ENCODE measurements around the gene AFAP1. TPM values are rescaled to one million over a fixed set of nuclear protein-coding genes. Genes with fewer than 3 reads are reported as not detected.

The AFAP1 gene
- polyA plus RNA-seq, 3 donors, result not detected

GRCh38 chr4:7719354-7720174 lies 220.1 kb downstream of the AFAP1 start:
- peak; percentile 14 to 41 (median 32) for DNase-seq
- Histone ChIP-seq H2AFZ (ENCODE audit: insufficient read depth, low read depth, low read length, poor library complexity, severe bottlenecking) (no peak overlapping the region), H4K20me1 (ENCODE audit: insufficient read depth, low read length) (no peaks in the 10 kb centered on the region), H3K4me2 (replicated peaks; ENCODE audit: extremely low read depth, low read length, poor library complexity, severe bottlenecking) (no peak overlapping the region), H3K27me3 (ENCODE audit: control insufficient read depth in 2 of 2, insufficient read depth in 2 of 2, low read length in 2 of 2) (peaks cover 0 to 15% of the 10 kb centered on the region in 2 donors), H3K9me3 (replicated peaks in 1 of 2; ENCODE audit: control insufficient read depth in 1 of 2, insufficient read depth in 1 of 2, low read length in 2 of 2) (no peaks in the 10 kb centered on the region), H3K9ac (ENCODE audit: insufficient read depth, low read length, poor library complexity, severe bottlenecking) (no peak overlapping the region), H3K79me2 (ENCODE audit: insufficient read depth, low read length) (no peaks in the 10 kb centered on the region), H3K4me1 (ENCODE audit: control insufficient read depth in 1 of 2, insufficient read depth in 2 of 2, low read length in 2 of 2) (peaks cover 0 to 5% of the 10 kb centered on the region in 2 donors), H3K4me3 (replicated peaks in 1 of 3; ENCODE audit: low read depth in 2 of 3, low read length in 3 of 3) (no peak overlapping the region), H3K36me3 (replicated peaks in 1 of 2; ENCODE audit: control insufficient read depth in 1 of 2, insufficient read depth in 2 of 2, low read length in 2 of 2) (no peaks in the 10 kb centered on the region), H3K27ac (ENCODE audit: low read depth in 1 of 2, low read length in 2 of 2) (no peak overlapping the region)
- H3K4me3 Mint-ChIP-seq, result no peak overlapping the region
- H3K9me3 Mint-ChIP-seq, result peaks cover 2 to 8% (median 4%) of the 10 kb centered on the region in 7 donors
- H3K4me1 Mint-ChIP-seq, result peaks cover 14% of the 10 kb centered on the region
- no peaks in the 10 kb centered on the region for H3K36me3 Mint-ChIP-seq
- no peak overlapping the region for H3K27ac Mint-ChIP-seq
- peaks cover 7 to 25% (median 21%) of the 10 kb centered on the region in 3 donors for H3K27me3 Mint-ChIP-seq (ENCODE audit: low read depth in 3 of 3)
- 17% methylated on average over 23 of the region's 33 CpGs for WGBS (ENCODE audit: insufficient coverage)
- peak; percentile 91 for TF ChIP-seq CTCF (IDR thresholded peaks at IDR 0.05)
- intact Hi-C loops (cut with micrococcal nuclease), result loop anchor here (2.0 to 10.0 kb wide), 2 partner anchors 525 to 527 kb away; partner anchors contain the start of gene SORCS2 (in 2 of the 2)

- TF ChIP-seq CTCF (IDR thresholded peaks at IDR 0.05), result no peak
- H3K4me2 ChIP-seq (replicated peaks; ENCODE audit: extremely low read depth, low read length, poor library complexity, severe bottlenecking), result no peak overlapping the region
- Mint-ChIP-seq H3K4me3 (no peak overlapping the region), H3K27me3 (ENCODE audit: low read depth in 3 of 3) (peaks cover 10 to 19% (median 18%) of the 10 kb centered on the region in 3 donors), H3K9me3 (peaks cover 3 to 10% (median 7%) of the 10 kb centered on the region in 7 donors), H3K27ac (peak overlapping the region in 1 of 7 donors; percentile 31), H3K4me1 (peaks cover 14% of the 10 kb centered on the region), H3K36me3 (no peaks in the 10 kb centered on the region)
- no peak overlapping the region for H3K9ac ChIP-seq (ENCODE audit: insufficient read depth, low read length, poor library complexity, severe bottlenecking)
- peaks cover 0 to 15% of the 10 kb centered on the region in 2 donors for H3K27me3 ChIP-seq (ENCODE audit: control insufficient read depth in 2 of 2, insufficient read depth in 2 of 2, low read length in 2 of 2)
- H3K4me1 ChIP-seq (ENCODE audit: control insufficient read depth in 1 of 2, insufficient read depth in 2 of 2, low read length in 2 of 2), result peaks cover 0 to 5% of the 10 kb centered on the region in 2 donors
- H3K4me3 ChIP-seq (replicated peaks in 1 of 3; ENCODE audit: low read depth in 2 of 3, low read length in 3 of 3), result no peak overlapping the region
- no peaks in the 10 kb centered on the region for H4K20me1 ChIP-seq (ENCODE audit: insufficient read depth, low read length)
- H3K9me3 ChIP-seq (replicated peaks in 1 of 2; ENCODE audit: control insufficient read depth in 1 of 2, insufficient read depth in 1 of 2, low read length in 2 of 2), result peaks cover 0 to 8% of the 10 kb centered on the region in 2 donors
- H3K27ac ChIP-seq (ENCODE audit: low read depth in 1 of 2, low read length in 2 of 2), result no peak overlapping the region
- intact Hi-C loops (cut with micrococcal nuclease), result loop anchor here (2.0 to 10.0 kb wide), 2 partner anchors 523 to 525 kb away; partner anchors contain the start of gene SORCS2 (in 2 of the 2)
- 74% methylated on average over 16 of the region's 24 CpGs for WGBS (ENCODE audit: insufficient coverage)
- H3K79me2 ChIP-seq (ENCODE audit: insufficient read depth, low read length), result no peaks in the 10 kb centered on the region
- no peak for DNase-seq
- no peaks in the 10 kb centered on the region for H3K36me3 ChIP-seq (replicated peaks in 1 of 2; ENCODE audit: control insufficient read depth in 1 of 2, insufficient read depth in 2 of 2, low read length in 2 of 2)
- no peak overlapping the region for H2AFZ ChIP-seq (ENCODE audit: insufficient read depth, low read depth, low read length, poor library complexity, severe bottlenecking)
Measured at GRCh38 chr4:7717946-7718490, 221.6 kb downstream of the AFAP1 start.
